Measurements from ENCODE around the gene PTGER1. TPM values are rescaled to one million over a fixed set of nuclear protein-coding genes. Genes with fewer than 3 reads are reported as not detected.

Gene PTGER1
- total and polyA plus RNA-seq, 2 of the 13 experiments (the other 11 are each of a cell fraction or from before 2014, with no cell fraction given): 0.13 TPM; not detected in 1

DNA sequence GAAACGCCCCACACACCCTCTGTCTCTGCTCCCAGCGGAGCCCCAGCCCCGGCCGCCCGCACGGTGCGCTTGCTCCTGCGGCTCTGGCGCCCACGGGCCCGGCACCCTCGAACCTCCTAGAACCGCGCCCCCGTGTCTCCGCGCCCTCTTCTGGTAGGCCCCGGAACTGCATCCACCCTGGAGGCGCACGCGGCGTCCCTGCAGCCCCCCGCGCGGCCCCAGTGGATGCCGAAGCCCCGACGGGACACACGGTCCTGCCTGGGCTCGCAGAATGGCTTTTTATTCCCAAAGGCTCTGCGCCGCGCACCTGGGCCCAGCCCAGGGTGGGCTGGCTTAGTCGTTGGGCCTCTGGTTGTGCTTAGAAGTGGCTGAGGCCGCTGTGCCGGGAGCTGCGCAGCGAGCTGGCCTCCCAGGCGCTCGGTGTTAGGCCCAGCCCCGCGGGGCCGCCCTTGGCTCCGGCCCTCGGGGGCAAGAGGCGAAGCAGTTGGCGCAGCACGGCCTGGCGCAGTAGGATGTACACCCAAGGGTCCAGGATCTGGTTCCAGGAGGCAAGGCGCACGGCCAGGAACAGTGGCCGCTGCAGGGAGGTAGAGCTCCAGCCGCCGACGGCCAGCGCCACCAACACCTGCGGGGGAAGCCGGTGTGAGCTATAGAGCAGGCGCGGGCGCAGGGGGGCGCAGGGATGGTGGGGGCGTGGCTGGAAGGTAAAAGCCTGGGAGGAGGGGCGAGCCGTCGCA is 2.8 kb downstream of the PTGER1 start (continued):
- TF ChIP-seq, protein P1, sequence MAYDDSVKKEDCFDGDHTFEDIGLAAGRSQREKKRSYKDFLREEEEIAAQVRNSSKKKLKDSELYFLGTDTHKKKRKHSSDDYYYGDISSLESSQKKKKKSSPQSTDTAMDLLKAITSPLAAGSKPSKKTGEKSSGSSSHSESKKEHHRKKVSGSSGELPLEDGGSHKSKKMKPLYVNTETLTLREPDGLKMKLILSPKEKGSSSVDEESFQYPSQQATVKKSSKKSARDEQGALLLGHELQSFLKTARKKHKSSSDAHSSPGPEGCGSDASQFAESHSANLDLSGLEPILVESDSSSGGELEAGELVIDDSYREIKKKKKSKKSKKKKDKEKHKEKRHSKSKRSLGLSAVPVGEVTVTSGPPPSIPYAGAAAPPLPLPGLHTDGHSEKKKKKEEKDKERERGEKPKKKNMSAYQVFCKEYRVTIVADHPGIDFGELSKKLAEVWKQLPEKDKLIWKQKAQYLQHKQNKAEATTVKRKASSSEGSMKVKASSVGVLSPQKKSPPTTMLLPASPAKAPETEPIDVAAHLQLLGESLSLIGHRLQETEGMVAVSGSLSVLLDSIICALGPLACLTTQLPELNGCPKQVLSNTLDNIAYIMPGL (CRISPR knock-in tag; IDR thresholded peaks at IDR 0.05; ENCODE audit: borderline replicate concordance in 1 of 2, low read depth in 1 of 2): peak in 1 of 2 experiments; percentile 47; a peak in 2 of 4 replicates
- TF ChIP-seq ZC3H4 (CRISPR knock-in tag; IDR thresholded peaks at IDR 0.05; ENCODE audit: borderline replicate concordance) (no peak), REL (CRISPR knock-in tag; conservative IDR thresholded peaks at IDR 0.05) (no peak), ERF (CRISPR knock-in tag; IDR thresholded peaks at IDR 0.05) (0 out of 2 replicates have a peak, but pooled peaks have one; percentile 25), ZNF484 (CRISPR knock-in tag; IDR thresholded peaks at IDR 0.05; ENCODE audit: borderline replicate concordance, low read depth) (no peak), MYNN (CRISPR knock-in tag; IDR thresholded peaks at IDR 0.05; ENCODE audit: low read depth) (0 out of 2 replicates have a peak, but pooled peaks have one; percentile 34), YY1 (IDR thresholded peaks at IDR 0.05; ENCODE audit: insufficient read depth, insufficient replicate concordance, low read depth, low read length) (peak; percentile 27), SP4 (CRISPR knock-in tag; IDR thresholded peaks at IDR 0.05) (peak; percentile 45; the same call in 1 of the 2 replicates), GABPB1 (CRISPR knock-in tag; IDR thresholded peaks at IDR 0.05) (peak; percentile 62; the same call in 1 of the 2 replicates), RAD21 (CRISPR knock-in tag; IDR thresholded peaks at IDR 0.05) (peak; percentile 73), BORCS8-MEF2B (CRISPR knock-in tag; IDR thresholded peaks at IDR 0.05) (peak; percentile 23; the same call in 1 of the 2 replicates), ZFP36 (IDR thresholded peaks at IDR 0.05; ENCODE audit: borderline replicate concordance, low read depth, low read length, partially characterized antibody) (no peak), DMAP1 (CRISPR knock-in tag; IDR thresholded peaks at IDR 0.05) (no peak), TAF15 (IDR thresholded peaks at IDR 0.05; ENCODE audit: low read depth, low read length, poor library complexity, severe bottlenecking) (peak; percentile 50), ZBTB8A (CRISPR knock-in tag; IDR thresholded peaks at IDR 0.05; ENCODE audit: borderline replicate concordance, low read depth) (no peak), ZC3H13 (CRISPR knock-in tag; IDR thresholded peaks at IDR 0.05) (no peak)
- TF ChIP-seq, protein P2, sequence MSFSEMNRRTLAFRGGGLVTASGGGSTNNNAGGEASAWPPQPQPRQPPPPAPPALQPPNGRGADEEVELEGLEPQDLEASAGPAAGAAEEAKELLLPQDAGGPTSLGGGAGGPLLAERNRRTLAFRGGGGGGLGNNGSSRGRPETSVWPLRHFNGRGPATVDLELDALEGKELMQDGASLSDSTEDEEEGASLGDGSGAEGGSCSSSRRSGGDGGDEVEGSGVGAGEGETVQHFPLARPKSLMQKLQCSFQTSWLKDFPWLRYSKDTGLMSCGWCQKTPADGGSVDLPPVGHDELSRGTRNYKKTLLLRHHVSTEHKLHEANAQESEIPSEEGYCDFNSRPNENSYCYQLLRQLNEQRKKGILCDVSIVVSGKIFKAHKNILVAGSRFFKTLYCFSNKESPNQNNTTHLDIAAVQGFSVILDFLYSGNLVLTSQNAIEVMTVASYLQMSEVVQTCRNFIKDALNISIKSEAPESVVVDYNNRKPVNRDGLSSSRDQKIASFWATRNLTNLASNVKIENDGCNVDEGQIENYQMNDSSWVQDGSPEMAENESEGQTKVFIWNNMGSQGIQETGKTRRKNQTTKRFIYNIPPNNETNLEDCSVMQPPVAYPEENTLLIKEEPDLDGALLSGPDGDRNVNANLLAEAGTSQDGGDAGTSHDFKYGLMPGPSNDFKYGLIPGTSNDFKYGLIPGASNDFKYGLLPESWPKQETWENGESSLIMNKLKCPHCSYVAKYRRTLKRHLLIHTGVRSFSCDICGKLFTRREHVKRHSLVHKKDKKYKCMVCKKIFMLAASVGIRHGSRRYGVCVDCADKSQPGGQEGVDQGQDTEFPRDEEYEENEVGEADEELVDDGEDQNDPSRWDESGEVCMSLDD (CRISPR knock-in tag; IDR thresholded peaks at IDR 0.05; ENCODE audit: borderline replicate concordance): peak; percentile 55; the same call in 1 of the 2 replicates
- TF ChIP-seq, protein P3, sequence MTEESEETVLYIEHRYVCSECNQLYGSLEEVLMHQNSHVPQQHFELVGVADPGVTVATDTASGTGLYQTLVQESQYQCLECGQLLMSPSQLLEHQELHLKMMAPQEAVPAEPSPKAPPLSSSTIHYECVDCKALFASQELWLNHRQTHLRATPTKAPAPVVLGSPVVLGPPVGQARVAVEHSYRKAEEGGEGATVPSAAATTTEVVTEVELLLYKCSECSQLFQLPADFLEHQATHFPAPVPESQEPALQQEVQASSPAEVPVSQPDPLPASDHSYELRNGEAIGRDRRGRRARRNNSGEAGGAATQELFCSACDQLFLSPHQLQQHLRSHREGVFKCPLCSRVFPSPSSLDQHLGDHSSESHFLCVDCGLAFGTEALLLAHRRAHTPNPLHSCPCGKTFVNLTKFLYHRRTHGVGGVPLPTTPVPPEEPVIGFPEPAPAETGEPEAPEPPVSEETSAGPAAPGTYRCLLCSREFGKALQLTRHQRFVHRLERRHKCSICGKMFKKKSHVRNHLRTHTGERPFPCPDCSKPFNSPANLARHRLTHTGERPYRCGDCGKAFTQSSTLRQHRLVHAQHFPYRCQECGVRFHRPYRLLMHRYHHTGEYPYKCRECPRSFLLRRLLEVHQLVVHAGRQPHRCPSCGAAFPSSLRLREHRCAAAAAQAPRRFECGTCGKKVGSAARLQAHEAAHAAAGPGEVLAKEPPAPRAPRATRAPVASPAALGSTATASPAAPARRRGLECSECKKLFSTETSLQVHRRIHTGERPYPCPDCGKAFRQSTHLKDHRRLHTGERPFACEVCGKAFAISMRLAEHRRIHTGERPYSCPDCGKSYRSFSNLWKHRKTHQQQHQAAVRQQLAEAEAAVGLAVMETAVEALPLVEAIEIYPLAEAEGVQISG (CRISPR knock-in tag; IDR thresholded peaks at IDR 0.05): peak; percentile 48; the same call in 1 of the 2 replicates
- TF ChIP-seq, protein P4, sequence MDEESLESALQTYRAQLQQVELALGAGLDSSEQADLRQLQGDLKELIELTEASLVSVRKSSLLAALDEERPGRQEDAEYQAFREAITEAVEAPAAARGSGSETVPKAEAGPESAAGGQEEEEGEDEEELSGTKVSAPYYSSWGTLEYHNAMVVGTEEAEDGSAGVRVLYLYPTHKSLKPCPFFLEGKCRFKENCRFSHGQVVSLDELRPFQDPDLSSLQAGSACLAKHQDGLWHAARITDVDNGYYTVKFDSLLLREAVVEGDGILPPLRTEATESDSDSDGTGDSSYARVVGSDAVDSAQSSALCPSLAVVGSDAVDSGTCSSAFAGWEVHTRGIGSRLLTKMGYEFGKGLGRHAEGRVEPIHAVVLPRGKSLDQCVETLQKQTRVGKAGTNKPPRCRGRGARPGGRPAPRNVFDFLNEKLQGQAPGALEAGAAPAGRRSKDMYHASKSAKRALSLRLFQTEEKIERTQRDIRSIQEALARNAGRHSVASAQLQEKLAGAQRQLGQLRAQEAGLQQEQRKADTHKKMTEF (CRISPR knock-in tag; IDR thresholded peaks at IDR 0.05): peak; percentile 48; the same call in 1 of the 2 replicates
